Measurements from ENCODE around the gene DAAM2.
A peak's percentile ranks its signal among the peaks of the same experiment; 100 is the strongest.

The DAAM2 gene

GRCh38 chr6:39913391-39913916 is 121.3 kb downstream of the DAAM2 start:
- no peak for DNase-seq

GRCh38 chr6:39914239-39914638 is 122.1 kb downstream of the DAAM2 start:
- no peak for DNase-seq

- DNase-seq: no peak
Observed at GRCh38 chr6:39915866-39916265, 123.7 kb downstream of the DAAM2 start.

DNA sequence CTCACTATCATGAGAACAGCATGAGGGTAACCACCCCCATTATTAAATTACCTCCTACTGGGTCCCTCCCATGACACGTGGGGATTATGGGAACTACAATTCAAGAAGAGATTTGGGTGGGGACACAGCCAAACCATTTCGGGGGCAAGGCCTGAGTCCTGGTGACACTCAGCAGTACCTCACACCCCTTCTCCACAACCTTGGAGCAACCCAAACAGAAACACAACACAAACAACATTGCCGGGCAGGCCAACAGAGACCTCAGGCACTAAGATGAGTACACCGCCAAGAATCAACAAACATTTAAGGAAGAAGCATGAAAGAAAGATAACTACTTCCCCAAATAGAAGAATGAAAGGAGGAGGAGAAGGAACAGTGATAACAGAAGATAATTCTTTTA is 125.2 kb downstream of the DAAM2 start:
- DNase-seq: no peak

DNA sequence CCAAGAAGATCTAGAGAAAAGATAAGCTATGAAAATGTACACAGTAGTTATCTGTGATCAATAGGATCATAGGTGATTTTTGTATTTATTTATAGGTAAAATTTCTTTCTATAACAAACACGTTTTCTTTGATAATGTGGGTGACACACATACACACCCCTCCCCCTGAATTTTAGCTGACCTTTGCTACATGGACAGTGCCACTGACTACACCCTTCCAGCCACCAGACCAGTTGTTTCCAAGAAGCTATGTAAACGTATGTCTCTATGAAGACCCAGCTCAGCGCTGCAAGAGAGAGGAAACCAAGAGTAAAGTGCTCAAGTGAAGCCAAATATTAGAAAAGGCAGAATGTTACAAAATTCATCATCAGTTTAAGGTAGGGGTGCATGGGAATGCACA is 125.8 kb downstream of the DAAM2 start:
- DNase-seq: no peak

DNA sequence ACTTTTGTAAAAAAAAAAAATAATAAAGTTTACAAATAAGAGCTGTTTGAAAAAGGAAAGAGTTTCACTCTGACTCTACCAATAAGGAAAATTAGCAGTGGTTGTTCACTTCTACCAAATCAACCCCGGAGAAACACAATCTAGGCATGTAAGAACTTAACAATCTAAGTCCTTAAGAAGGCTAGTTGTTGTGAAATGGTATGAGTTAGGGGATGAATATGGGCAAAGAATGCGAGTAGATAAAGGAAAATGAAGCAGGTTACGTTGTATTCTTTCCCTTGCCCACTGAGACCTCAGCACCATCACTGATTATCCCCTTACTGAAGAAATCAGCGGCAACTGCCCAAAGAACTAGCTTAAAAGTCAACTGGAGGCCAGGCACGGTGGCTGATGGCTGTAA is 126.7 kb downstream of the DAAM2 start:
- DNase-seq: no peak

- DNase-seq: no peak
Observed at GRCh38 chr6:39920157-39920556, 128.0 kb downstream of the DAAM2 start.

DNA sequence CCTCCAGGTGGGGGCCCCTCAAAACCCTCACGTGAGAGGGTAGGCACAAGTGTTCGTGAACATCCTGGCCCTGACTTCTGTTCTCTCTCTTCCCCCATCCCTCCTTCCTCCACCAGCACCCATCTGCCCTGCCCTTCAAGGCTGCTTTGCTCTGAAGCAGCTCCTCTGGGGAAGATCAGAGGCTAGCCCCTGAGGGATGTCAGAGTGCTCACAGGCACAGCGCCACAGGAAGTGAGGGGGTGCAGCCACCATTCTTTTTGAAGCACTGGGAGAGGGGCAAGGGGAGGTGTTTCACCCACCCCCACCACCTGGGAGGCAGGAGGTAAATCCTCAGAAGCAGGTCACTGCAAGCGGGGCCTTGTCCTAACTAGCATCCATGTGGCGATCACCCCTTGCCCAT is 130.6 kb downstream of the DAAM2 start:
- DNase-seq: no peak

GRCh38 chr6:39923394-39923793 is 131.2 kb downstream of the DAAM2 start:
- no peak for DNase-seq

DNA sequence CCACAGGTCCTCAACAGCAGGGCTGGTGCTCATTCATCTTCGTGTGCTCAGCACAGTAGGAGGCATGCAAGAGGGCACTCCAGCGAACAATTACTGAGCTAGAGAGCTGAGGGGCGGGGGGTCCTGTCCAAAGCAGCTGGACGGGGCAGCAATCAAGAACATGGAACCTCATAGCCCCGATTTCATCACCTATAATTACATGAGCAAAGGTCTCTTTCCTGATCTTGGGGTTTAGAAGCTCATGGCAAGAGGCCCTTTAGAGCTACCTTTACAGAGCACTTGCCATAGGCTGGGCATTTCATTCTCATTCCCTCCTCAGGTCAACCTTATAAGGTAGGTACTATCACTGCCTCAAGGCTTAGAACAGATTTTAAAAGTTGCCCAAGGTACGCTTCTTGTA is 131.7 kb downstream of the DAAM2 start:
- no peak for DNase-seq

DNA sequence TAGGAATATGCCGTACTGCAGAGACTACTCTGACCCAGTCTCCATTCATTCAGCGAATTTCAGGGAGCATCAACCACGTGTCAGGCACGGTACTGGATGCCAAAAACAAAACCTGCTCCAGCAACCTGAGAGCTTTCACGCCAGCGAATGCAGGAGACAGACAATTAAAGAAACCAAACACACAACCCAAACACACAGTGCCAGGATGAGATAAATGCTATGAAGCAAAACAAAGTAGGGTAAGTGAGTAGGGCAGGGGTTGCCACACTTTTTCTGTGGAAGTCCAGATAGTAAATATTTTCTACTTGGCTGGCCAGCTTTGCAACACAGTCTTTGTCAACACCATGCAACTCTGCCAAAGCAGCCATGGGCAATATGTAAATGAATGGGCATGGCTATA is 132.1 kb downstream of the DAAM2 start:
- DNase-seq: no peak

DNA sequence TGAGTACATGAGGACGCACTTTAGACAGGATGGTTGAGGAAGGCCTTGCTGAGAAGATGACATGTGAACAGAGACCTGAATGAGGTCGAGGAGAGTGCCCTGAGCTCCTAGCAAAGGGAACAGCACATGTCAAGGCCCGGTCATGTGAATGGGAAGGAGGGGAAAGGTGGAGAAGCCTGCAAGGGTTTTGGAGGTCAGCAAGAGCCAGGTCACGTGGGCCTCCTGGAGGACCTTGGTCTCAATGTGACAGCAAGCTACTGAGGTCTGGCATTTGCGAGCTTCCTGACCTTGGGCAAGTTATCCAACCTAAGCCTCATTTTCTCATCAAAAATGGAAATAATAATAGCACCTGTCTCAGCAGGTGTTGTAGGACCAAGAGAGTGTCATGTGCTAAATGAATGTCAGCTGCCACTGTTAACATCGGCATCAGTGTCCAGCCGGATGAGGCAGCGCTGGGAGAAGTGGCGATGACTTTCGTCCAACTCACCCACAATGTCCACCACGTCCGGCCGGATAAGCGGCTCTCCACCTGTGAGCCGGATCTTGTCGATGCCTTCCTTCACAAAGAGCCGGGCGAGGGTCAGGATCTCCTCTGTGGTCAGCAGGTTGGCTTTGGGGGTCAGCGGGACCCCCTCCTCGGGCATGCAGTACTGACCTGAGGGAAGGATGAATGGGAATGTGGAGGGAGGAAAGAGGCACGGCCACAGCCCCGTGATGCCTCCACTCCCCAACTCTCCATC is 133.2 kb downstream of the DAAM2 start:
- no peak for DNase-seq

DNA sequence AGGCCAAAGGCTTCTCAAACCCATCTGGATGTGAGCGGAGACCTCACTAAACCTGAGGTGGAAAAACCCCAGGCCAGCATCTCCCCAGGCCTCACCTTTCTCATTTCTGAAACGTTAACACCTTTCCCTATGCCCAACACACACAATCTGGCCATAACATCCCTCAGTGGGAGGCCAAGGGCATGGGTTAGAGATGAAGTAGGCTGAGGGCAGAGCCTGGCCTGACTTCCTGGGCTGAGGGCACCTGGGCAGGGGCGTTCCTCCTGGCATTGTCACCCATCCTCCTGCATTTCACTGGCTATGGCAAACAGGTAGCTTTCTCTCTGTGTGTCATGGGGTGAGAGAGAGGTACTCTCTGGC is 133.7 kb downstream of the DAAM2 start:
- DNase-seq: no peak

GRCh38 chr6:39926668-39927067 is 134.5 kb downstream of the DAAM2 start:
- no peak for DNase-seq

GRCh38 chr6:39927159-39927558 is 135.0 kb downstream of the DAAM2 start:
- DNase-seq: no peak

DNA sequence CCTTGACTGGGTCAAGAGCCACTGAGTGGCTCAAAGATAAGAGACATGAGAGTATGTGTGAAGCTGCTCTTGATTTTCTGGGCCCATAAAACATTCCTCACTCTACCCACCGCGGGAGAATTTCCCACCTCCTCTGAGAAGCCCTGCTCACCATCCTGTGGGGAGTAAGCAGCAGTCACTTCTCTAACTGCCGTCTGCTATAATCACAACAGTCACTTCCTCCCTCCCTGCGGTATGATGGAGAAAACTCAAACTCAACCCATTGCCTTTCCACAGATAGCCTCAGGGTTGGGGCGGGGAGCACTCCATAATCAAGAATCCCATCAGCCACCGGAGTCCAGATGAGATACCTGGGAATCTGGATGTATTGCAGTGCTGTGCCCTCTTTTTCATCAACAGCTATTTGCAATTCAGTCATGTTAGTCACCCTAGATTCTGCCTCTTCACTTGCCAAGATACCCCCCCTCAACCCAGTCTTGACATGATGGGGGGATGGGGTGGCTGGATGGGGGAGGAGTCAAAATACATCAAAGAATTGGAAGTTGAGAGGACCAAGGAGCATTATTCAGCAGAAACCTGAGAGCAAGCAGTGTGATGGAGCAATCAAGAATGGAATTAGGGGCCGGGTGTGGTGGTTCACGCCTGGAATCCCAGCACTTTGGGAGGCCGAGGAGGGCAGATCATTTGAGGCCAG is 137.0 kb downstream of the DAAM2 start:
- no peak for DNase-seq

DNA sequence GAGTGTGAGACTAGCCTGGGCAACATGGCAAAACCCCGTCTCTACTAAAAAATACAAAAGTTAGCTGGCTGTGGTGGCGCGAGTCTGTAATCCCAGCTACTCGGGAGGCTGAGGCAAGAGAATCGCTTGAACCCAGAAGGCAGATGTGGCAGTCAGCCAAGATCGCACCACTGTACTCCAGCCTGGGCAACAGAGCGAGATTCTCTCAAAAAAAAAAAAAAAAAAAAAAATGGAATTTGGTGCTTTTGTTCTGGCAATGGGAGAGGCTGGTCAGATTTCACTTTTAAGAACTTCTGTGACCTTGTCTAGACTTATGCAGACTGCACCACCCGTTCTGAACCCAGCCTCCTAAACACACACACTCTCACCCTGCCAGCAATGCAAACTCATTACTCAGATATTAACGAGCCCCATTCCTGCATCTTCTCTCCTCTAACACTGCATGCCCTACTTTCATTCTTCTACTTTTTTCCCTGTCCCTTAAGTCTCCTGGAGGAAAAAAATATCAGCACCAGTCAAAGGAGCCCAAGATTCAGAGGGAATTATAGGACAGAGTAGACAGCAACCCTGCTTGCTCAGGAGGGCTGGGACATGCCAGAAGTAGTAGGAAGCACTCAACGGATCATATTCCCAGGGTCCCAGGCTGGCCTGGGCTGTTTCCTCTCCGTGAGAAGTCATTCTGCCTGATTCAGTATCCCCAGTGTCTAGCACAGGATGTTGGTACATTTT is 137.7 kb downstream of the DAAM2 start:
- DNase-seq: no peak

GRCh38 chr6:39930540-39930939 is 138.4 kb downstream of the DAAM2 start:
- no peak for DNase-seq

- no peak for DNase-seq
Observed at GRCh38 chr6:39931607-39932006, 139.4 kb downstream of the DAAM2 start.

- no peak for DNase-seq
Observed at GRCh38 chr6:39932386-39932910, 140.3 kb downstream of the DAAM2 start.

DNA sequence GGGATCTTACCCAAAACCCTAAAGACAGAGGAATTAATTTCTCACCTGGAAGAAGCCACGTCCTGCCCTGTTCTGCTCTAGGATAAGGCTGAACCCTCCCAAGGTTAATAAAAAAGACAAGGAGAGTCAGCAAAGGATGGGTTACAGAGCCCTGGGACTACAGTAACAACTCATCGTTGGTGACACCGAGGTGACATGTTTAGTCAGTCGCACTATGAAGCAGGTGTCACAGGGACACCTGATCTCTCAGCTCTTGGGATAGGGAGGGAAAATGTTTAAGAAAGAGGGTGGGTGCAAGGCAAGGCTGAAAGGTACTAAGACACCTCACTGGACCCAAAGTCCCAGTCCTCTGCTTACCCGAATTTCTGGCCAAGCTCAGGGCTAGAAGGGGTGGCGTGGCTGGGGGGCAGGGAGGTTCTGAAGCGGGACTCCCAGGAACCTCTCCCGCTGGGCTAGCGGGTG is 141.5 kb downstream of the DAAM2 start:
- no peak for DNase-seq

GRCh38 chr6:39934131-39934757 is 142.1 kb downstream of the DAAM2 start, which contains the start of gene MOCS1:
MOCS1 (minus strand) TSS chr6:39934462; CDS start chr6:39934417, 45 bp downstream.
- DNase-seq: peak; percentile 11 to 16

- no peak for DNase-seq
Observed at GRCh38 chr6:39935241-39935640, 143.1 kb downstream of the DAAM2 start.
